PC-9 (cell line): ENCODE measurements around the gene CASQ2. TPM values are rescaled to one million over a fixed set of nuclear protein-coding genes. Genes with fewer than 3 reads are reported as not detected.

ENCODE experiments used
- BruUV-seq: library from RNA; stranded (reverse); fragments of 400-500 nt; replicated peaks from 2 replicates; lab custom pipeline; 2021; lab: Mats Ljungman, UMichigan
- CTCF ChIA-PET: fragments of 300-600 bp; sonication (Branson Sonifier 250); formaldehyde crosslinking; loops from one replicate; lab custom pipeline; 2022; ENCODE audit warnings: antibody characterized with exemption; lab: Charles Lee
- POLR2A ChIA-PET: fragments of 300-600 bp; sonication (Branson Sonifier 250); formaldehyde crosslinking; loops from one replicate; lab custom pipeline; 2022; ENCODE audit warnings: antibody characterized with exemption; ENCODE audit not compliant: unreplicated experiment; lab: Charles Lee
- DNase-seq, 2 experiments: peaks; one replicate each; pipeline versions ENCODE4 v3.0.0 to v3.0.0-alpha.2; 2015 to 2022; ENCODE audit warnings: mixed read lengths in 1 of 2
- H2AFZ ChIP-seq: fragments of 200-600 bp; sonication (generic); 2 replicates; pipeline ENCODE4 v1.8.1; 2017; ENCODE audit warnings: antibody characterized with exemption
- H3F3A ChIP-seq: fragments of 200-600 bp; sonication (generic); 2 replicates; pipeline ENCODE4 v1.8.1; 2017; ENCODE audit warnings: antibody characterized with exemption, mild to moderate bottlenecking, low read depth; ENCODE audit not compliant: insufficient read depth
- H3K27ac ChIP-seq: fragments of 200-600 bp; sonication (generic); 2 replicates; pipeline ENCODE4 v1.6.1; 2016; ENCODE audit warnings: mixed run types
- H3K27me3 ChIP-seq: fragments of 200-600 bp; sonication (generic); 2 replicates; pipeline ENCODE4 v1.6.1; 2016; ENCODE audit warnings: low read depth, mixed run types; ENCODE audit not compliant: insufficient read depth
- H3K36me3 ChIP-seq: fragments of 200-600 bp; sonication (generic); 2 replicates; pipeline ENCODE4 v1.6.1; 2016; ENCODE audit warnings: low read depth, mixed run types
- H3K4me1 ChIP-seq: fragments of 200-600 bp; sonication (generic); replicated peaks from 2 replicates; pipeline ENCODE4 v1.6.1; 2016; ENCODE audit warnings: mixed run types; ENCODE audit not compliant: insufficient read depth
- H3K4me2 ChIP-seq: fragments of 200-600 bp; sonication (generic); 2 replicates; pipeline ENCODE4 v1.6.1; 2017; ENCODE audit warnings: mixed run types
- H3K4me3 ChIP-seq: fragments of 200-600 bp; sonication (generic); 2 replicates; pipeline ENCODE4 v1.6.1; 2016; ENCODE audit warnings: mixed run types
- H3K79me2 ChIP-seq: fragments of 200-600 bp; sonication (generic); 2 replicates; pipeline ENCODE4 v1.6.1; 2017; ENCODE audit warnings: low read depth, mixed run types
- H3K9me2 ChIP-seq: fragments of 200-600 bp; sonication (generic); 2 replicates; pipeline ENCODE4 v1.8.1; 2017; ENCODE audit warnings: mild to moderate bottlenecking; ENCODE audit not compliant: insufficient read depth
- H3K9me3 ChIP-seq: fragments of 200-600 bp; sonication (generic); 2 replicates; pipeline ENCODE4 v1.8.1; 2016; ENCODE audit warnings: low read depth; ENCODE audit not compliant: insufficient read depth
- H4K20me1 ChIP-seq: fragments of 200-600 bp; sonication (generic); 2 replicates; pipeline ENCODE4 v1.8.1; 2017; ENCODE audit not compliant: insufficient read depth
- EZH2 ChIP-seq: fragments of 200-600 bp; sonication (generic); IDR thresholded peaks from 2 replicates; pipeline ENCODE4 v1.8.0; 2017; ENCODE audit warnings: antibody characterized with exemption, low read depth
- intact Hi-C: fragments of 100-400 bp; cut with micrococcal nuclease; formaldehyde crosslinking; loops from one replicate; pipeline ENCODE4 v1.10.0; 2022; ENCODE audit not compliant: unreplicated experiment
- total RNA-seq: library from RNA; stranded (reverse); gene quantifications from 2 replicates; pipeline ENCODE4 v1.2.3, GENCODE V29; 2021
- TF ChIP-seq, protein P1 (sequence below): fragments of 200-600 bp; sonication (generic); conservative IDR thresholded peaks from 2 replicates; pipeline ENCODE4 v1.6.1; 2017; ENCODE audit warnings: mixed run types, antibody characterized with exemption, mild to moderate bottlenecking, moderate library complexity

The CASQ2 gene
- total RNA-seq, 1 experiment from 2014 or later, result not detected

DNA sequence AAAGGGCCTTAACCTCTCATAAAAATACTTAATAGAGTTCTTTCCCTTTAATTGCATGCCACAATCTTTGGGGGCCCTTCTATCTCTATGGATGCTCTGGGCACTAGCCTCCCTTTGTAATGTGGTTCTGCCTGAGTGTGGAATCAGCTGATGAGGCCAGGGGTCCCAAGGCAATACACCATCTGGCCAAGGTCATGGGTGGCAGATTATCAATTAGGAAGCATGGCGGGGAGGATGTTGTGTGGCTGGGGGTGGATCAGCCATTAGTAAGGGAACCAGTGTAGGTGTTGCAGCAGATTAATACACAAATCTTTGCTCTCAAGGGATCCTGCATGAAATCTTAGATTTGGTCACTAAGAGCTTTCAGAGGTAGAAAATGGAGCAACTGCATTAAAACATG is 37.1 kb upstream of the CASQ2 start:
- ChIA-PET POLR2A (no interaction called here), CTCF (no interaction called here)
- intact Hi-C loops, result loop anchor here (5.0 to 10.0 kb wide), 2 partner anchors 329 to 692 kb away; no protein-coding TSS in a partner anchor
- H3K4me2 ChIP-seq, result no peak overlapping the region
- no peaks in the 10 kb centered on the region for H3K36me3 ChIP-seq
- no peak overlapping the region for H2AFZ ChIP-seq
- H3K27me3 ChIP-seq, result no peaks in the 10 kb centered on the region
- BruUV-seq, result no TSS peak
- no peaks in the 10 kb centered on the region for H3F3A ChIP-seq
- H3K79me2 ChIP-seq, result no peaks in the 10 kb centered on the region
- DNase-seq, result no peak
- H3K27ac ChIP-seq, result no peak overlapping the region
- no peak overlapping the region for H3K4me3 ChIP-seq
- H3K4me1 ChIP-seq, result no peaks in the 10 kb centered on the region
- H4K20me1 ChIP-seq, result no peaks in the 10 kb centered on the region
- H3K9me3 ChIP-seq, result no peaks in the 10 kb centered on the region
- H3K9me2 ChIP-seq, result no peaks in the 10 kb centered on the region
- TF ChIP-seq, protein P1, sequence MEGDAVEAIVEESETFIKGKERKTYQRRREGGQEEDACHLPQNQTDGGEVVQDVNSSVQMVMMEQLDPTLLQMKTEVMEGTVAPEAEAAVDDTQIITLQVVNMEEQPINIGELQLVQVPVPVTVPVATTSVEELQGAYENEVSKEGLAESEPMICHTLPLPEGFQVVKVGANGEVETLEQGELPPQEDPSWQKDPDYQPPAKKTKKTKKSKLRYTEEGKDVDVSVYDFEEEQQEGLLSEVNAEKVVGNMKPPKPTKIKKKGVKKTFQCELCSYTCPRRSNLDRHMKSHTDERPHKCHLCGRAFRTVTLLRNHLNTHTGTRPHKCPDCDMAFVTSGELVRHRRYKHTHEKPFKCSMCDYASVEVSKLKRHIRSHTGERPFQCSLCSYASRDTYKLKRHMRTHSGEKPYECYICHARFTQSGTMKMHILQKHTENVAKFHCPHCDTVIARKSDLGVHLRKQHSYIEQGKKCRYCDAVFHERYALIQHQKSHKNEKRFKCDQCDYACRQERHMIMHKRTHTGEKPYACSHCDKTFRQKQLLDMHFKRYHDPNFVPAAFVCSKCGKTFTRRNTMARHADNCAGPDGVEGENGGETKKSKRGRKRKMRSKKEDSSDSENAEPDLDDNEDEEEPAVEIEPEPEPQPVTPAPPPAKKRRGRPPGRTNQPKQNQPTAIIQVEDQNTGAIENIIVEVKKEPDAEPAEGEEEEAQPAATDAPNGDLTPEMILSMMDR, result no peak
- no peak for TF ChIP-seq EZH2

DNA sequence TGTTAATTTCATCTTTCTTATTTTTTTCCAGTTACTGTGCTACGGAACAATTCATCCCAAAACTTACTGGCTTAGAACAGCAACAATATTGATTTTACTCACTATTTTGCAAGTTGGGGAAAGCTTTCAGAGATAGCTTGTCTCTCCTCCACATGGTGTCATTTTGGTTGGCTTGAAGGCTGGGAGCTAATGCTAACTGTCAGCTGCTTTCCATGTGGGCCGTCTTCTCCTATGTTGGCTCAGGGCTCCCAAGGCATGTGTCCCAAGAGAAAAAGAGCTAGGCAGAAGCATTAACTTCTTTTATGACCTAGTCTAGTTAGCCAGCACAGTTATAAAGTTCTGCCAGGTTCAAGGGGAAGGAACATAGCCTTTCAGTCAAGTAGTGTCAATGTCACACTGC is 33.9 kb upstream of the CASQ2 start:
- H3K4me3 ChIP-seq, result no peak overlapping the region
- POLR2A ChIA-PET, result no interaction called here
- no peaks in the 10 kb centered on the region for H3K9me3 ChIP-seq
- H3K27ac ChIP-seq, result no peak overlapping the region
- H3K4me1 ChIP-seq, result no peaks in the 10 kb centered on the region
- BruUV-seq, result no TSS peak
- intact Hi-C loops, result loop anchor here (10.0 kb wide), 1 partner anchor 332 kb away; no protein-coding TSS in a partner anchor
- no peaks in the 10 kb centered on the region for H4K20me1 ChIP-seq
- H3F3A ChIP-seq, result no peaks in the 10 kb centered on the region
- H3K79me2 ChIP-seq, result no peaks in the 10 kb centered on the region
- H3K36me3 ChIP-seq, result no peaks in the 10 kb centered on the region
- no peak for TF ChIP-seq EZH2
- TF ChIP-seq, protein P1, result no peak
- H2AFZ ChIP-seq, result no peak overlapping the region
- H3K9me2 ChIP-seq, result no peaks in the 10 kb centered on the region
- CTCF ChIA-PET, result no interaction called here
- no peak overlapping the region for H3K4me2 ChIP-seq
- DNase-seq, result peak in 1 of 2 experiments; percentile 17
- no peaks in the 10 kb centered on the region for H3K27me3 ChIP-seq

DNA sequence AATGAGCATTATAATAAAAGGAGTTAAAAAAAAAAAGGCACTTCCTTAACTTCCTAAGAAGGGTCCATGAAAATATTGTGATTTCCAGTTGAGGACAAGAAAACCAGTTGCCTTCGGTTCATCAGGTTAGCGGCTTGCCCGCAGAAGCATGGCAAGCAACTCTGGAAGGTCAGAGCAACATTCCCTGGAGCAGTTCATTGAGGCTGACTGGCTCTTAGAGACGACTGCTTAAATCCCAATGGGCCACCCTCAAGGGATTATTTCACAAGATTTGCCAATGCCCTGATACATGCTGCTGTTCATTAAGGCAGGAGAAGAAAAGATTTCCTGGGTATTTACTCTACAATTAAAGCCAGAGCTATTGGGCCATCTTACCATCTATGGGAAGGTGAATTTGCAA is 29.0 kb upstream of the CASQ2 start:
- Histone ChIP-seq H4K20me1 (no peaks in the 10 kb centered on the region), H3K9me2 (no peaks in the 10 kb centered on the region), H3F3A (no peaks in the 10 kb centered on the region), H3K79me2 (no peaks in the 10 kb centered on the region), H2AFZ (no peak overlapping the region), H3K4me1 (no peaks in the 10 kb centered on the region), H3K9me3 (no peaks in the 10 kb centered on the region), H3K36me3 (no peaks in the 10 kb centered on the region), H3K27ac (no peak overlapping the region), H3K4me3 (no peak overlapping the region), H3K27me3 (no peaks in the 10 kb centered on the region), H3K4me2 (no peak overlapping the region)
- ChIA-PET POLR2A (no interaction called here), CTCF (no interaction called here)
- BruUV-seq, result no TSS peak
- intact Hi-C loops, result no loop called here
- no peak for TF ChIP-seq EZH2
- TF ChIP-seq, protein P1, result no peak
- DNase-seq, result peak in 1 of 2 experiments; percentile 12
